MCF 10A (cell line): Measurements from ENCODE around the gene INCA1. TPM values are rescaled to one million over a fixed set of nuclear protein-coding genes. Genes with fewer than 3 reads are reported as not detected.

ENCODE experiments used
- BruUV-seq: library from RNA; stranded (reverse); fragments of 400-500 nt; replicated peaks from 2 replicates; lab custom pipeline; 2021; lab: Mats Ljungman, UMichigan
- CTCF ChIA-PET: fragments of 300-600 bp; sonication (Branson Sonifier 250); formaldehyde crosslinking; extraction: SDS; loops from one replicate; lab custom pipeline; 2021; ENCODE audit warnings: antibody characterized with exemption, inconsistent platforms; lab: Yijun Ruan, JAX
- POLR2A ChIA-PET: fragments of 300-600, 350-650 bp; sonication (Branson Sonifier 250); formaldehyde crosslinking; extraction: SDS; loops from one replicate; lab custom pipeline; 2020; ENCODE audit warnings: antibody characterized with exemption, inconsistent platforms; lab: Yijun Ruan, JAX
- DNase-seq: peaks from one replicate; pipeline ENCODE4 v3.0.0-alpha.2; 2018; ENCODE audit not compliant: unreplicated experiment
- H3K27ac Mint-ChIP-seq: one replicate; pipeline ENCODE4 v1.8.0; 2022; ENCODE audit warnings: mild to moderate bottlenecking, low read depth, mixed read lengths; ENCODE audit not compliant: unreplicated experiment
- H3K27me3 Mint-ChIP-seq: one replicate; pipeline ENCODE4 v1.8.0; 2022; ENCODE audit warnings: mixed read lengths; ENCODE audit not compliant: insufficient read depth, unreplicated experiment
- H3K36me3 Mint-ChIP-seq: one replicate; pipeline ENCODE4 v1.8.0; 2022; ENCODE audit warnings: mild to moderate bottlenecking, moderate library complexity, mixed read lengths; ENCODE audit not compliant: insufficient read depth, unreplicated experiment
- H3K4me1 Mint-ChIP-seq: one replicate; pipeline ENCODE4 v1.8.0; 2022; ENCODE audit warnings: mixed read lengths; ENCODE audit not compliant: insufficient read depth, unreplicated experiment
- H3K4me3 Mint-ChIP-seq: one replicate; pipeline ENCODE4 v1.8.0; 2022; ENCODE audit warnings: mild to moderate bottlenecking, moderate library complexity, mixed read lengths; ENCODE audit not compliant: unreplicated experiment
- H3K9me3 Mint-ChIP-seq: one replicate; pipeline ENCODE4 v1.8.0; 2022; ENCODE audit warnings: mixed read lengths; ENCODE audit not compliant: unreplicated experiment
- CTCF ChIP-seq: fragments of 200-600 bp; IDR thresholded peaks from one replicate; pipeline ENCODE4 v1.8.0; 2022; ENCODE audit warnings: antibody characterized with exemption, mild to moderate bottlenecking; ENCODE audit not compliant: unreplicated experiment
- intact Hi-C: fragments of 100-400 bp; cut with micrococcal nuclease; formaldehyde crosslinking; loops from 2 replicates; pipeline ENCODE4 v1.14.1; 2022
- total RNA-seq: library from RNA; stranded (reverse); gene quantifications from 2 replicates; pipeline ENCODE4 v1.2.3, GENCODE V29; 2022

Gene INCA1
- total RNA-seq, 1 experiment from 2014 or later: 0.44 TPM

- no peak for DNase-seq
- ChIA-PET POLR2A (interaction anchor here (1.0 to 13.3 kb wide), 2 partner anchors 9 to 23 kb away, joined by 4 to 639 read pairs; partner anchors contain the start of genes ENO3, PFN1, RNF167 and SLC25A11), CTCF (interaction anchor here (0.6 to 0.9 kb wide), 3 partner anchors 9 to 91 kb away, joined by 3 to 5 read pairs (median 4); partner anchors contain the start of genes RNF167 and SLC25A11)
- no peak for TF ChIP-seq CTCF
- Mint-ChIP-seq H3K27ac (no peak overlapping the region), H3K4me3 (no peak overlapping the region), H3K4me1 (peaks cover 15% of the 10 kb centered on the region), H3K9me3 (no peaks in the 10 kb centered on the region), H3K27me3 (no peaks in the 10 kb centered on the region), H3K36me3 (peaks cover 54% of the 10 kb centered on the region)
- intact Hi-C loops: no loop called here
- BruUV-seq: no TSS peak
These were observed 25.5 kb downstream of the INCA1 start for GRCh38 chr17:4971826-4972225.

GRCh38 chr17:4970273-4970672 lies 27.0 kb downstream of the INCA1 start:
- BruUV-seq: no TSS peak
- peaks cover 19% of the 10 kb centered on the region for H3K4me1 Mint-ChIP-seq
- H3K27me3 Mint-ChIP-seq: no peaks in the 10 kb centered on the region
- intact Hi-C loops: no loop called here
- no peak for DNase-seq
- H3K36me3 Mint-ChIP-seq: peaks cover 50% of the 10 kb centered on the region
- CTCF ChIA-PET: interaction anchor here (0.7 to 2.4 kb wide), 8 partner anchors 10 to 61 kb away, joined by 3 to 12 read pairs (median 4); partner anchors contain the start of genes CAMTA2, RNF167 and SLC25A11
- no peak overlapping the region for H3K4me3 Mint-ChIP-seq
- H3K27ac Mint-ChIP-seq: no peak overlapping the region
- no peaks in the 10 kb centered on the region for H3K9me3 Mint-ChIP-seq
- no peak for TF ChIP-seq CTCF
- POLR2A ChIA-PET: interaction anchor here (0.5 to 13.3 kb wide), 7 partner anchors 8 to 136 kb away, joined by 3 to 639 read pairs (median 10); partner anchors contain the start of genes CAMTA2, ENO3, INCA1 and KIF1C

GRCh38 chr17:4969551-4970173 lies 27.7 kb downstream of the INCA1 start:
- peaks cover 15% of the 10 kb centered on the region for H3K4me1 Mint-ChIP-seq
- no peak for TF ChIP-seq CTCF
- no peaks in the 10 kb centered on the region for H3K9me3 Mint-ChIP-seq
- no peak overlapping the region for H3K27ac Mint-ChIP-seq
- ChIA-PET CTCF (interaction anchor here (0.6 to 2.4 kb wide), 7 partner anchors 17 to 97 kb away, joined by 3 to 12 read pairs (median 4); partner anchors contain the start of genes CAMTA2, RNF167 and SLC25A11), POLR2A (interaction anchor here (0.7 to 13.3 kb wide), 12 partner anchors 9 to 266 kb away, joined by 3 to 639 read pairs (median 8); partner anchors contain the start of genes CAMTA2, ENO3, INCA1 and KIF1C)
- TSS peak; percentile 69 for BruUV-seq
- intact Hi-C loops: loop anchor here (1.0 kb wide), 2 partner anchors 20 to 60 kb away; no protein-coding TSS in a partner anchor
- no peak overlapping the region for H3K4me3 Mint-ChIP-seq
- no peaks in the 10 kb centered on the region for H3K27me3 Mint-ChIP-seq
- peak; percentile 9 for DNase-seq
- H3K36me3 Mint-ChIP-seq: peaks cover 44% of the 10 kb centered on the region

- CTCF ChIA-PET: interaction anchor here (0.6 to 2.4 kb wide), 5 partner anchors 18 to 98 kb away, joined by 3 to 12 read pairs (median 4); no protein-coding TSS in a partner anchor
- no peak overlapping the region for H3K4me3 Mint-ChIP-seq
- no peaks in the 10 kb centered on the region for H3K27me3 Mint-ChIP-seq
- no peaks in the 10 kb centered on the region for H3K9me3 Mint-ChIP-seq
- no TSS peak for BruUV-seq
- H3K27ac Mint-ChIP-seq: no peak overlapping the region
- TF ChIP-seq CTCF: no peak
- peak; percentile 92 for DNase-seq
- peaks cover 15% of the 10 kb centered on the region for H3K4me1 Mint-ChIP-seq
- peaks cover 42% of the 10 kb centered on the region for H3K36me3 Mint-ChIP-seq
- POLR2A ChIA-PET: interaction anchor here (0.7 to 13.3 kb wide), 13 partner anchors 9 to 266 kb away, joined by 3 to 639 read pairs (median 7); partner anchors contain the start of genes CAMTA2, ENO3, INCA1 and KIF1C
- intact Hi-C loops: loop anchor here (1.0 kb wide), 2 partner anchors 20 to 60 kb away; no protein-coding TSS in a partner anchor
These were observed 28.2 kb downstream of the INCA1 start for GRCh38 chr17:4969047-4969550.
